GM12878 (cell line): ENCODE data around the gene TCOF1. TPM values are rescaled to one million over a fixed set of nuclear protein-coding genes. Genes with fewer than 3 reads are reported as not detected.

ENCODE experiments used
- ATAC-seq: fragments of 200-7000 bp; cut with Tn5 transposase; 3 replicates; pipeline ENCODE4 v1.9.1; 2020; ENCODE audit warnings: mild to moderate bottlenecking, moderate library complexity
- BruUV-seq: library from RNA; stranded (reverse); fragments of 400-500 nt; replicated peaks from 2 replicates; lab custom pipeline; 2021; lab: Mats Ljungman, UMichigan
- CTCF ChIA-PET: fragments of 300-600 bp; sonication (Branson Sonifier 250); formaldehyde crosslinking; extraction: SDS; loops from one replicate; lab custom pipeline; 2021; ENCODE audit warnings: inconsistent platforms; lab: Yijun Ruan, JAX
- POLR2A ChIA-PET: fragments of 350-600 bp; formaldehyde crosslinking; extraction: SDS; loops from one replicate; lab custom pipeline; 2021; ENCODE audit warnings: inconsistent platforms; lab: Charles Lee
- RAD21 ChIA-PET: fragments of 300-600 bp; sonication (Branson Sonifier 250); formaldehyde crosslinking; loops from one replicate; lab custom pipeline; 2023; ENCODE audit warnings: antibody characterized with exemption; ENCODE audit not compliant: unreplicated experiment; lab: Charles Lee
- SMC1A ChIA-PET: fragments of 300-600 bp; sonication (Branson Sonifier 250); formaldehyde crosslinking; loops from one replicate; lab custom pipeline; 2023; ENCODE audit not compliant: unreplicated experiment, uncharacterized antibody; lab: Charles Lee
- DNase-seq: peaks from one replicate; pipeline ENCODE4 v3.0.0-alpha.2; 2011; ENCODE audit warnings: low read depth, low spot score
- FAIRE-seq: peaks from 3 replicates; lab custom pipeline; 2011; peaks lifted over from hg19 to GRCh38; lab: Jason Lieb, UNC
- H2AFZ ChIP-seq: 2 replicates; pipeline ENCODE4 v1.6.0; 2011; ENCODE audit warnings: low read depth, low read length, control low read depth; ENCODE audit not compliant: control insufficient read depth
- H3K27ac ChIP-seq: 2 replicates; pipeline ENCODE4 v1.5.1; 2011; ENCODE audit warnings: control low read depth; ENCODE audit not compliant: control insufficient read depth, insufficient read depth
- H3K27me3 ChIP-seq, 2 experiments: replicated peaks in 1 of 2; 2 replicates each; pipeline versions ENCODE4 v1.6.0 to v1.6.1; 2011; ENCODE audit warnings: low read length in 1 of 2; ENCODE audit not compliant: control insufficient read depth in 2 of 2, insufficient read depth in 2 of 2
- H3K36me3 ChIP-seq, 2 experiments: 2 replicates each; pipeline ENCODE4 v1.5.1; 2011; ENCODE audit warnings: low read length in 1 of 2; ENCODE audit not compliant: control insufficient read depth in 2 of 2, insufficient read depth in 2 of 2
- H3K4me1 ChIP-seq: 2 replicates; pipeline ENCODE4 v1.6.1; 2011; ENCODE audit warnings: mild to moderate bottlenecking, low read length, moderate library complexity, mixed read lengths; ENCODE audit not compliant: control insufficient read depth, insufficient read depth
- H3K4me2 ChIP-seq: 2 replicates; pipeline ENCODE4 v1.6.0; 2011; ENCODE audit warnings: control low read depth; ENCODE audit not compliant: control insufficient read depth, insufficient read depth
- H3K4me3 ChIP-seq: fragments of 200-600 bp; sonication (generic); 2 replicates; pipeline ENCODE4 v1.5.1; 2016
- H3K79me2 ChIP-seq: 2 replicates; pipeline ENCODE4 v1.6.0; 2011; ENCODE audit warnings: low read length; ENCODE audit not compliant: control insufficient read depth, insufficient read depth
- H3K9ac ChIP-seq: 2 replicates; pipeline ENCODE4 v1.8.0; 2011; ENCODE audit warnings: low read length, control low read depth, mixed read lengths; ENCODE audit not compliant: control insufficient read depth, insufficient read depth
- H3K9me3 ChIP-seq: replicated peaks from 3 replicates; pipeline ENCODE4 v1.5.1; 2011; ENCODE audit warnings: mild to moderate bottlenecking, low read length; ENCODE audit not compliant: control insufficient read depth, insufficient read depth
- H4K20me1 ChIP-seq: 2 replicates; pipeline ENCODE4 v1.6.0; 2011; ENCODE audit not compliant: control insufficient read depth, insufficient read depth
- BRCA1 ChIP-seq: IDR thresholded peaks from 2 replicates; pipeline ENCODE4 v1.6.1; 2011; ENCODE audit warnings: low read depth, low read length, improper control_type of control experiment
- EP300 ChIP-seq, 2 experiments: fragments of 150-350 bp in 1 of 2; IDR thresholded peaks; 2 replicates each; pipeline ENCODE4 v1.6.1; 2011 to 2012; ENCODE audit warnings: low read depth in 2 of 2, low read length in 2 of 2, borderline replicate concordance in 1 of 2, improper control_type of control experiment in 1 of 2, inconsistent platforms in 1 of 2; ENCODE audit not compliant: control insufficient read depth in 1 of 2
- GATAD2B ChIP-seq: fragments of 450-650 bp; conservative IDR thresholded peaks from 2 replicates; pipeline ENCODE4 v1.6.1; 2017; ENCODE audit warnings: low read depth, mild to moderate bottlenecking, moderate library complexity
- HDGF ChIP-seq: fragments of 450-650 bp; IDR thresholded peaks from 2 replicates; pipeline ENCODE4 v1.6.1; 2016; ENCODE audit warnings: antibody characterized with exemption
- NR2C1 ChIP-seq: fragments of 450-650 bp; IDR thresholded peaks from 2 replicates; pipeline ENCODE4 v1.6.1; 2017; ENCODE audit warnings: antibody characterized with exemption, mild to moderate bottlenecking, moderate library complexity
- NRF1 ChIP-seq: conservative IDR thresholded peaks from 2 replicates; pipeline ENCODE4 v1.6.1; 2011; ENCODE audit warnings: mild to moderate bottlenecking, low read depth, low read length, improper control_type of control experiment
- PAX5 ChIP-seq: IDR thresholded peaks from 2 replicates; pipeline ENCODE4 v1.6.1; 2011; ENCODE audit warnings: low read depth, low read length, borderline replicate concordance
- PAX8 ChIP-seq: fragments of 450-650 bp; IDR thresholded peaks from 2 replicates; pipeline ENCODE4 v1.6.1; 2017; ENCODE audit warnings: mild to moderate bottlenecking, moderate library complexity
- RELA ChIP-seq: fragments of 450-650 bp; IDR thresholded peaks from 2 replicates; pipeline ENCODE4 v1.8.0; 2014; ENCODE audit warnings: borderline replicate concordance; ENCODE audit not compliant: partially characterized antibody
- RFX5 ChIP-seq: IDR thresholded peaks from 2 replicates; pipeline ENCODE4 v1.6.1; 2011; ENCODE audit warnings: low read depth, low read length, improper control_type of control experiment
- SMAD5 ChIP-seq: IDR thresholded peaks from 2 replicates; pipeline ENCODE4 v1.6.1; 2016; ENCODE audit warnings: antibody characterized with exemption, low read depth
- ZBTB11 ChIP-seq: fragments of 450-650 bp; formaldehyde crosslinking; IDR thresholded peaks from 2 replicates; pipeline ENCODE4 v1.5.0; 2022; ENCODE audit warnings: mild to moderate bottlenecking, missing genetic modification characterization
- ZNF207 ChIP-seq: fragments of 450-650 bp; IDR thresholded peaks from 2 replicates; pipeline ENCODE4 v1.6.1; 2014; ENCODE audit warnings: antibody characterized with exemption, mild to moderate bottlenecking, borderline replicate concordance
- WGBS: methylation state at CpG from one replicate; pipeline ENCODE4 v1.1.6; 2016; ENCODE audit warnings: low lambda C conversion rate; ENCODE audit not compliant: insufficient replicate concordance, insufficient coverage; ENCODE audit errors: missing lambda C conversion rate; 5-methylcytosine and 5-hydroxymethylcytosine counted together
- in situ Hi-C: fragments of 300-500 bp; cut with MboI; formaldehyde crosslinking; loops from 9 replicates; pipeline ENCODE4 v1.14.3; 2018; ENCODE audit warnings: mixed read lengths
- intact Hi-C: fragments of 100-400 bp; cut with micrococcal nuclease; formaldehyde crosslinking; loops from one replicate; pipeline ENCODE4 v1.14.2; 2022; ENCODE audit not compliant: unreplicated experiment
- polyA plus RNA-seq, 11 experiments: library from polyadenylated mRNA; depleted of rRNA in 4 of 11; unstranded in 6 of 11; stranded (reverse) in 5 of 11; fragments of >200 nt; fragmentation: Nextera tagmentation in 4 of 11; fragmentation: Illumina TruSeq in 1 of 11; extraction: Ambion mirVana in 4 of 11; extraction: Trizol in 1 of 11; gene quantifications; 1 replicate in 1 of 11; 2 replicates in 10 of 11; pipeline versions ENCODE4 v1.2.1 to v1.2.3, GENCODE V29; 2011 to 2016; ENCODE audit warnings: inconsistent platforms in 2 of 11, missing spikeins in 2 of 11, low read depth in 1 of 11
- total RNA-seq, 4 experiments: library from RNA; depleted of rRNA in 3 of 4; stranded (reverse); fragments of >200 nt in 3 of 4; fragmentation: Illumina TruSeq in 1 of 4; extraction: Trizol in 1 of 4; gene quantifications; 2 replicates each; pipeline versions ENCODE4 v1.2.1 to v1.2.3, GENCODE V29; 2013 to 2021
- TF ChIP-seq, protein P1 (sequence below): fragments of 450-650 bp; IDR thresholded peaks from 2 replicates; pipeline ENCODE4 v1.6.1; 2017; ENCODE audit warnings: borderline replicate concordance
- TF ChIP-seq, protein P2 (sequence below): IDR thresholded peaks from 2 replicates; pipeline ENCODE4 v1.6.1; 2011; ENCODE audit warnings: low read depth, low read length, improper control_type of control experiment, borderline replicate concordance

The TCOF1 gene
- total and polyA plus RNA-seq, 10 of the 15 experiments (the other 5 are each of a cell fraction or from before 2014, with no cell fraction given): 8.7 to 83.9 (median 38.9) TPM

DNA sequence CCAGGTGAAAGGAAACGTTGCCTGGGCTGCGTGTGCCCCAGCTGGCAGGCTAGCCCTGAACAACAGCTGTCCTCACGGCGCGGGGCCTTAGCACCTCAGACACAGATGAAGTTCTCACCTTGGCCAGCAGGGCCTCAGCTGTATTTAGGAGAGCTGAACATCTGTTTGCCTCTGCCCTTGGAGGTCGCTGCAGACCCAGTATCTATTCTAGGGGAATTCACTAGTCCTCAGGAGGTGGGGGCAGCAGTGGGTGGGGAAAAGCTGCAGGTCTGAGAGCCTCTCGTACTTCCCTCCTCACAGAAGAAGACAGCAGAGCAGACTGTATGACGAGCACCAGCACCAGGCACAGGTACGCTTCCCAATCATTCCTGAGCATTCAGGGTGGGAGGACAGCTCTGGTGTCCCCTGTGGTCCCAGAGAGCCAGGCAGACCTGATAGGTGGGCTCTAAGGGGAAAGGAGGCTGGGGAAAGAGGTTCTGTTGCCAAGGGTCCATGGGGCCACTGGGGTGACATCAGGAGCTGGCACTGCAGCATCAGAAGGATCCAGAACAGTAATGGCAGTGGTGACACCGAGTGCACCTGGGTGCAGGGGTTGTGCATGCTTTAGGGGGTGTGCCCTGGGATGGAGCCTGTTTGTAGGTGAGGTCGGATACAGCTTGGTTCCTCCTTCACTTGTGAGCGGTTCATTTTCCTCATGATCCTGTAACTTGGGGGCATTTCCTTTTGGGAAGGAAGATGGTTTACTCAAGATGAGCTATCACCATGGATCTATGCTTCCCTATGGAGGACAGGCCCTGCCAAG, 41.4 kb downstream of the TCOF1 start:
- Histone ChIP-seq H3K9ac (no peak overlapping the region), H2AFZ (no peak overlapping the region), H3K4me3 (no peak overlapping the region), H3K4me1 (peaks cover 5% of the 10 kb centered on the region), H3K79me2 (no peaks in the 10 kb centered on the region), H3K27ac (no peak overlapping the region), H3K27me3 (no peaks in the 10 kb centered on the region), H4K20me1 (peaks cover 19% of the 10 kb centered on the region), H3K9me3 (no peaks in the 10 kb centered on the region), H3K4me2 (no peak overlapping the region; the same call in 1 of the 2 replicates), H3K36me3 (peaks cover 41 to 45% of the 10 kb centered on the region in 2 experiments)
- in situ Hi-C loops (no loop called here), intact Hi-C loops (loop anchor here (1.0 kb wide), 1 partner anchor 37 kb away; no protein-coding TSS in a partner anchor)
- DNase-seq: no peak
- ChIA-PET RAD21 (interaction anchor here (0.7 to 8.6 kb wide), 12 partner anchors 12 to 239 kb away, joined by 3 to 115 read pairs (median 4); partner anchors contain the start of genes CD74 and RPS14), CTCF (interaction anchor here (0.5 to 14.0 kb wide), 25 partner anchors 8 to 147 kb away, joined by 3 to 274 read pairs (median 6); partner anchors contain the start of genes CD74 and RPS14), SMC1A (interaction anchor here (0.7 to 8.1 kb wide), 15 partner anchors 8 to 448 kb away, joined by 3 to 127 read pairs (median 4); partner anchors contain the start of genes CD74 and TCOF1), POLR2A (interaction anchor here (1.1 to 4.9 kb wide), 10 partner anchors 8 to 49 kb away, joined by 3 to 39 read pairs (median 4); partner anchors contain the start of gene CD74)
- BruUV-seq: no TSS peak
- peak; percentile 89 for FAIRE-seq
- ATAC-seq: peak; percentile 66
- WGBS: 34% methylated on average over 11 of the region's 12 CpGs
- TF ChIP-seq PAX8 (no peak), NRF1 (no peak), EP300 (IDR thresholded peaks at IDR 0.05; ENCODE audit: borderline replicate concordance in 1 of 2, control insufficient read depth in 1 of 2, low read depth in 2 of 2, low read length in 2 of 2) (no peak), PAX5 (peak; percentile 56; the same call in 1 of the 2 replicates), NR2C1 (no peak), RFX5 (no peak), BRCA1 (no peak), ZNF207 (no peak), RELA (no peak), GATAD2B (no peak), ZBTB11 (0 out of 2 replicates have a peak, but pooled peaks have one; percentile 3), HDGF (0 out of 2 replicates have a peak, but pooled peaks have one; percentile 55), SMAD5 (no peak; the same call in 1 of the 2 replicates)
- TF ChIP-seq, protein P1, sequence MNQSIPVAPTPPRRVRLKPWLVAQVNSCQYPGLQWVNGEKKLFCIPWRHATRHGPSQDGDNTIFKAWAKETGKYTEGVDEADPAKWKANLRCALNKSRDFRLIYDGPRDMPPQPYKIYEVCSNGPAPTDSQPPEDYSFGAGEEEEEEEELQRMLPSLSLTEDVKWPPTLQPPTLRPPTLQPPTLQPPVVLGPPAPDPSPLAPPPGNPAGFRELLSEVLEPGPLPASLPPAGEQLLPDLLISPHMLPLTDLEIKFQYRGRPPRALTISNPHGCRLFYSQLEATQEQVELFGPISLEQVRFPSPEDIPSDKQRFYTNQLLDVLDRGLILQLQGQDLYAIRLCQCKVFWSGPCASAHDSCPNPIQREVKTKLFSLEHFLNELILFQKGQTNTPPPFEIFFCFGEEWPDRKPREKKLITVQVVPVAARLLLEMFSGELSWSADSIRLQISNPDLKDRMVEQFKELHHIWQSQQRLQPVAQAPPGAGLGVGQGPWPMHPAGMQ: no peak
- TF ChIP-seq, protein P2, sequence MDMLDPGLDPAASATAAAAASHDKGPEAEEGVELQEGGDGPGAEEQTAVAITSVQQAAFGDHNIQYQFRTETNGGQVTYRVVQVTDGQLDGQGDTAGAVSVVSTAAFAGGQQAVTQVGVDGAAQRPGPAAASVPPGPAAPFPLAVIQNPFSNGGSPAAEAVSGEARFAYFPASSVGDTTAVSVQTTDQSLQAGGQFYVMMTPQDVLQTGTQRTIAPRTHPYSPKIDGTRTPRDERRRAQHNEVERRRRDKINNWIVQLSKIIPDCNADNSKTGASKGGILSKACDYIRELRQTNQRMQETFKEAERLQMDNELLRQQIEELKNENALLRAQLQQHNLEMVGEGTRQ: no peak
